ENCODE measurements around the gene GCLM. TPM values are rescaled to one million over a fixed set of nuclear protein-coding genes. Genes with fewer than 3 reads are reported as not detected.

GCLM gene
- total and polyA plus RNA-seq, 9 of the 15 experiments (the other 6 are each of a cell fraction or from before 2014, with no cell fraction given) = 9.3 to 71.6 (median 24.5) TPM

- ChIA-PET POLR2A (interaction anchor here (2.3 kb wide), 1 partner anchor 27 kb away, joined by 10 read pairs; the partner anchor contains the start of gene DNTTIP2), CTCF (ENCODE audit: low intra/inter-chr PET ratio) (no interaction called here)
- no peak for ATAC-seq
- intact Hi-C loops (cut with micrococcal nuclease) (no loop called here), in situ Hi-C loops (cut with MboI) (no loop called here)
- Histone ChIP-seq H3K27ac (ENCODE audit: extremely low read depth, low read depth, low read length) (no peak overlapping the region), H3K27me3 (ENCODE audit: control insufficient read depth in 2 of 2, insufficient read depth in 2 of 2, low read length in 2 of 2) (no peaks in the 10 kb centered on the region), H3K9ac (ENCODE audit: insufficient read depth in 1 of 2, low read depth in 2 of 2, low read length in 2 of 2) (peak overlapping the region in 1 of 2 experiments; percentile 94; a peak in 2 of 4 replicates), H3K4me1 (replicated peaks in 1 of 2; ENCODE audit: control insufficient read depth in 2 of 2, insufficient read depth in 2 of 2, low read length in 2 of 2) (peaks cover 9 to 19% of the 10 kb centered on the region in 2 experiments; a peak in 4 of 5 replicates), H4K20me1 (replicated peaks; ENCODE audit: control insufficient read depth, insufficient read depth, low read length) (peaks cover 15% of the 10 kb centered on the region), H2AFZ (ENCODE audit: low read depth, low read length) (no peak overlapping the region), H3K4me2 (ENCODE audit: insufficient read depth, low read length) (peak overlapping the region; percentile 97; the same call in 1 of the 2 replicates), H3K9me1 (ENCODE audit: control insufficient read depth, insufficient read depth, low read length) (no peaks in the 10 kb centered on the region), H3K4me3 (peak overlapping the region; percentile 98; the same call in 1 of the 2 replicates), H3K79me2 (ENCODE audit: control insufficient read depth, insufficient read depth, low read length) (peaks cover 72% of the 10 kb centered on the region), H3K36me3 (ENCODE audit: control insufficient read depth, insufficient read depth, low read length) (peaks cover 36% of the 10 kb centered on the region), H3K9me3 (replicated peaks; ENCODE audit: control insufficient read depth, insufficient read depth, low read depth, low read length) (peaks cover 2% of the 10 kb centered on the region; the same call in 1 of the 2 replicates)
- no peak for TF ChIP-seq RB1 (IDR thresholded peaks at IDR 0.05; ENCODE audit: low read depth)
- no peak for TF ChIP-seq CEBPZ (IDR thresholded peaks at IDR 0.05; ENCODE audit: borderline replicate concordance, low read depth, low read length)
- TF ChIP-seq THAP12 (CRISPR knock-in tag; IDR thresholded peaks at IDR 0.05) = no peak
- TF ChIP-seq RBFOX2 (IDR thresholded peaks at IDR 0.05; ENCODE audit: low read depth, low read length) = no peak
- no peak for TF ChIP-seq GTF2A2 (tag; IDR thresholded peaks at IDR 0.05)
- TF ChIP-seq MEF2A (IDR thresholded peaks at IDR 0.05; ENCODE audit: control insufficient read depth, low read depth, low read length) = no peak
- no peak for TF ChIP-seq ZNF764 (CRISPR knock-in tag; IDR thresholded peaks at IDR 0.05; ENCODE audit: low read depth)
- TF ChIP-seq PCBP2 (IDR thresholded peaks at IDR 0.05; ENCODE audit: low read depth, low read length, poor library complexity, severe bottlenecking) = no peak
- no peak for TF ChIP-seq TCFL5 (CRISPR knock-in tag; conservative IDR thresholded peaks at IDR 0.05)
- TF ChIP-seq CBX1 (IDR thresholded peaks at IDR 0.05; ENCODE audit: low read depth) = no peak
- no TSS peak for BruUV-seq (replicated peaks)
- DNase-seq (ENCODE audit: extremely low read depth in 1 of 4, low spot score in 3 of 4) = no peak
- 62% methylated on average over 3 of the region's 3 CpGs for WGBS (ENCODE audit: insufficient coverage, low coverage, missing lambda C conversion rate)
- no peak for FAIRE-seq
These were observed 2.8 kb downstream of the GCLM start for GRCh38 chr1:93906480-93906879.

All from K562 (cell line).